HCT116 (cell line): Measurements from ENCODE around the gene TEX47.

Experiments
- CEBPB ChIP-seq: IDR thresholded peaks from 2 replicates; pipeline ENCODE4 v1.6.1; 2012; ENCODE audit warnings: low read depth
- CTCF ChIP-seq, 3 experiments: fragments of 200-600 bp in 1 of 3; sonication (generic) in 1 of 3; IDR thresholded peaks in 2 of 3; conservative IDR thresholded peaks in 1 of 3; 2 replicates each; pipeline ENCODE4 v1.5.1; 2012 to 2017; ENCODE audit warnings: low read depth in 2 of 3, low read length in 2 of 3, antibody characterized with exemption in 1 of 3, borderline replicate concordance in 1 of 3, control low read depth in 1 of 3, mild to moderate bottlenecking in 1 of 3, mixed read lengths in 1 of 3, mixed run types in 1 of 3, moderate library complexity in 1 of 3; ENCODE audit not compliant: insufficient read depth in 1 of 3
- EGR1 ChIP-seq: IDR thresholded peaks from 2 replicates; pipeline ENCODE4 v1.6.1; 2012; ENCODE audit warnings: low read depth
- EZH2 ChIP-seq: fragments of 200-600 bp; sonication (generic); IDR thresholded peaks from 2 replicates; pipeline ENCODE4 v1.6.1; 2017; ENCODE audit warnings: antibody characterized with exemption, mixed run types
- EZH2phosphoT487 ChIP-seq: fragments of 200-600 bp; IDR thresholded peaks from 2 replicates; pipeline ENCODE4 v1.6.1; 2018; ENCODE audit warnings: antibody characterized with exemption, borderline replicate concordance
- MAX ChIP-seq: IDR thresholded peaks from 2 replicates; pipeline ENCODE4 v1.6.1; 2012
- POLR2A ChIP-seq: IDR thresholded peaks from 2 replicates; pipeline ENCODE4 v1.7.0; 2011; ENCODE audit warnings: borderline replicate concordance; ENCODE audit not compliant: insufficient read depth, insufficient read length; ENCODE audit errors: extremely low read depth
- POLR2AphosphoS5 ChIP-seq: IDR thresholded peaks from 2 replicates; pipeline ENCODE4 v1.6.1; 2011; ENCODE audit warnings: mild to moderate bottlenecking, low read depth, low read length, moderate library complexity
- REST ChIP-seq: IDR thresholded peaks from 2 replicates; pipeline ENCODE4 v1.6.1; 2012; ENCODE audit warnings: low read depth
- SIN3A ChIP-seq: IDR thresholded peaks from 2 replicates; pipeline ENCODE4 v1.6.1; 2012; ENCODE audit warnings: low read depth
- SP1 ChIP-seq: IDR thresholded peaks from 2 replicates; pipeline ENCODE4 v1.6.1; 2012; ENCODE audit warnings: low read depth
- SRF ChIP-seq: IDR thresholded peaks from 2 replicates; pipeline ENCODE4 v1.6.1; 2012; ENCODE audit warnings: low read depth
- YY1 ChIP-seq: IDR thresholded peaks from 2 replicates; pipeline ENCODE4 v1.6.1; 2011; ENCODE audit warnings: low read length, low read depth, moderate library complexity, mild to moderate bottlenecking; ENCODE audit not compliant: insufficient replicate concordance; ENCODE audit errors: extremely low read depth
- ZFX ChIP-seq: fragments of 450-650 bp; IDR thresholded peaks from 2 replicates; pipeline ENCODE4 v1.6.1; 2017

- no peak for TF ChIP-seq CTCF (IDR thresholded peaks at IDR 0.05 in 2 of 3, conservative IDR thresholded peaks at IDR 0.05 in 1 of 3; ENCODE audit: borderline replicate concordance in 1 of 3, insufficient read depth in 1 of 3, low read depth in 2 of 3, low read length in 2 of 3)
- TF ChIP-seq POLR2AphosphoS5, result no peak
- TF ChIP-seq MAX, result no peak
- no peak for TF ChIP-seq CEBPB
- TF ChIP-seq POLR2A, result no peak
- TF ChIP-seq REST, result no peak
- no peak for TF ChIP-seq SRF
- no peak for TF ChIP-seq YY1
- TF ChIP-seq EGR1, result no peak
- no peak for TF ChIP-seq ZFX
- TF ChIP-seq SIN3A, result no peak
- TF ChIP-seq EZH2, result no peak
- no peak for TF ChIP-seq SP1
- TF ChIP-seq EZH2phosphoT487, result no peak
Measured at GRCh38 chr7:88772776-88773175, 22.8 kb downstream of the TEX47 start.
